Middle frontal gyrus (tissue), 1 donor: ENCODE results near the gene OR2AT4.
"Not testable (repeated sequence)": the region's sequence is repeated elsewhere in the genome, so short reads cannot be mapped to it uniquely, and the experiment has no call there.

Source experiments
- DNase-seq: peaks from one replicate; pipeline ENCODE4 v3.0.0-alpha.2; 2015; ENCODE audit warnings: low spot score; ENCODE audit errors: extremely low spot score

The OR2AT4 gene

DNA sequence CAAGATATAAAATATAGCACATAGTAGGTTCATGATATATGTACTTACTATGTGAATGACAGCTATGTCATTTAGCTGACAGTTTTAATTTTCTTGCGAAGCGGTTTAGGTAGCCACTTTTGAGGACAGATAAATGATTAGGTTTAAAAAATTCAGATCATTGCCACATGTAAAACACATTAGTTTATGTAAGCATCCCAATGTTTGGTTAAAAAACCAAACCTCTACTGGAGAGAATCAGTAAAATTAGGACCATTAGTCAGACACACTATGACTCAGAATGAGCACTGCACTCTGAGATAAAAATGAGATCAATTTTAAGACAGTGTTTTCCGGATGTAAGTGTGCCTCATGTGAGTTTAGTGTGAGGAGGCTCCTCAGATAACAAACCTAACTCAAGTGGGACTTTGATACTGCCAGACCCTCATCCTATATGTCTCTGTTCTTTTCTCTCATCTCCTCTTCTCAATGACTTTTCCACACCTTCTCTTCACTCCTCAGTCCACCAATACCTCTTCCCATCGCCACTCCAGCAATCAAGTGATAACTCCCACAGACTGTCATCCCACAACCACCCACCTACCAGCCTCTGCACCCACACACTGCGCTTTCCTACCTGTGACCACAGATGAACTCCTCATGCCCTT is 6.8 kb upstream of the OR2AT4 start:
- no peak for DNase-seq

DNA sequence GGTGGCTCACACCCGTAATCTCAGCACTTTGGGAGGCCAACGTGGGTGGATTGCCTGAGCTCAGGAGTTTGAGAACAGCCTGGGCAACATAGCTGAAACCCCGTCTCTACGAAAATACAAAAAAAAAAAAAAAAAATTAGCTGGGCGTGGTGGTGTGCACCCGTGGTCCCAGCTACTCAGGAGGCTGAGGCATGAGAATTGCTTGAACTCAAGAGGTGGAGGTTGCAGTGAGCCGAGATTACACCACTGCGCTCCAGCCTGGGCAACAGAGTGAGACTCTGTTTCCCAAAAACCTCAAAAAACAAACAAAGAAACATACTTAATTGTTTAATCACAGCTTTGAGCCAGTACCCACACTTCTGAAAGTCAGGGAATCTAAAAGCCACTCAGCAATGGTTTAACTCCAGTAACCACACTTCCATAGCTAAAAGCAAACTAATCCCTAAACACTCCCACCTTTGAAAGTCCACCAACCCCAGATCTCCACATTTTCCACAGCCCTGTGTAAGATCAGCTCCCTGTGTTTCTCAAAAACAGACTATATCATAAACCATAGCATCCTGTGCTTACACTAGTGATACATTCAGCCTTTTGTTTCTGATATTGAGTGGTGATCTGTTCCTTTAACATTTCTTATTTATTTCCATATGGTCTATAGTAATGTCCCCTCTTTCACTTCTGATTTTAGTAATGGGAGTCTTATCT is 4.9 kb upstream of the OR2AT4 start:
- no peak for DNase-seq

DNA sequence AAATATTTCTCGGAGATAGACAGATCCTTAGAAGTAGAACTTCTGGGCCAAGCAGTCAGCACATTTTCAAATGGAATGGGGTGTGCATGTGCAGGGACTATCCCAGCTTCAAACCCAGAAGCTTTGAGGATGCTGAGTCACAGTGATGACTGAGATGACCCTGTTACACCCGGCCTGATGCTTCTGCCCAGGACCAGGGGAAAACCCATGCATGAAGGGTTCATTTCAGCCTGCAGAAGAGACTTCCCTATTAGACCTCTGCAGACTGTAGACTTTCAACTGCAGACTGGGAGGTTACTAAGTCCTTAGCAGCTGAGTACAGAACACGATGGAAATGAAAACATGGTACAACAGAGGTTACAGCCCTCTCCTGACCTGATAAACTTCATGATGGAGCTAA is 3.6 kb upstream of the OR2AT4 start:
- no peak for DNase-seq

DNA sequence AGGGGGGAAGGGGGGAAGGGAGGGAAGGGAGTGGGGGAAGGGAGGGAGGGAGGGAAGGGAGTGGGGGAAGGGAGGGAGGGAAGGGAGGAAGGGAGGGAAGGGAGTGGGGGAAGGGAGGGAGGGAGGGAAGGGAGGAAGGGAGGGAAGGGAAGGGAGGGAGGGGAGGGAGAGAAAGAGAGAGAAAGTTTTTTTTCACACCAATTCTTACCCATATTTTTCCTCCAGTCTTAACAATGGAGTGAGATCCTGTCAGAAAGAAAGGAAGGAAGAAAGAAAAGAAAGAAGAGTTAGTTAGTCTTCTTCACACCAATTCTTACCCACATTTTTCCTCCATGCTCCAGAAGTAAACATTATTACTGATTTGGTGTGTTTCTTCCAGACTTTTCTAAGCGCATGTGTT is 3.0 kb upstream of the OR2AT4 start:
- DNase-seq = no peak

DNA sequence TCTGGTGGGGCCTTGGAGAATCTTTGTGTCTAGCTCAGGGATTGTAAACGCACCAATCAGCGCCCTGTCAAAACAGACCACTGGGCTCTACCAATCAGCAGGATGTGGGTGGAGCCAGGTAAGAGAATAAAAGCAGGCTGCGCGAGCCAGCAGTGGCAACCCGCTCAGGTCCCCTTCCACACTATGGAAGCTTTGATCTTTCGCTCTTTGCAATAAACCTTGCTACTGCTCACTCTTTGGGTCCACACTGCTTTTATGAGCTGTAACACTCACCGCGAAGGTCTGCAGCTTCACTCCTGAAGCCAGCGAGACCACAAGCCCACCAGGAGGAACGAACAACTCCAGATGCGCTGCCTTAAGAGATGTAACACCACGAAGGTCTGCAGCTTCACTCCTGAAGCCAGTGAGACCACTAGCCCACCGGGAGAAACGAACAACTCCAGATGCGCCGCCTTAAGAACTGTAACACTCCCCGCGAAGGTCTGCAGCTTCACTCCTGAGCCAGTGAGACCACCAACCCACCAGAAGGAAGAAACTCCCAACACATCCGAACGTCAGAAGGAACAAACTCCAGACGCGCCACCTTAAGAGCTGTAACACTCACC is 2.3 kb upstream of the OR2AT4 start:
- DNase-seq = not testable (repeated sequence)

DNA sequence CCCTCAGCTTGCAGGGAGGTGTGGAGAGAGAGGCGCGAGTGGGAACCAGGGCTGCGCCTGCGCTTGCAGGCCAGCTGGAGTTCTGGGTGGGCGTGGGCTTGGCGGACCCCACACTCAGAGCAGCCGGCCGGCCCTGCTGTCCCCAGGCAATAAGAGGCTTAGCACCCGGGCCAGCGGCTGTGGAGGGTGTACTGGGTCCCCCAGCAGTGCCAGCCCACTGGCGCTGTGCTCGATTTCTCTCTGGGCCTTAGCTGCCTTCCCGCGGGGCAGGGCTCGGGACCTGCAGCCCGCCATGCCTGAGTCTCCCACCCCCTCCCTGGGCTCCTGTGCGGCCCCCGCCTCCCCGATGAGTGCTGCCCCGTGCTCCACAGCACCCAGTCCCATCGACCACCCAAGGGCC is 1.5 kb upstream of the OR2AT4 start:
- DNase-seq = not testable (repeated sequence)

DNA sequence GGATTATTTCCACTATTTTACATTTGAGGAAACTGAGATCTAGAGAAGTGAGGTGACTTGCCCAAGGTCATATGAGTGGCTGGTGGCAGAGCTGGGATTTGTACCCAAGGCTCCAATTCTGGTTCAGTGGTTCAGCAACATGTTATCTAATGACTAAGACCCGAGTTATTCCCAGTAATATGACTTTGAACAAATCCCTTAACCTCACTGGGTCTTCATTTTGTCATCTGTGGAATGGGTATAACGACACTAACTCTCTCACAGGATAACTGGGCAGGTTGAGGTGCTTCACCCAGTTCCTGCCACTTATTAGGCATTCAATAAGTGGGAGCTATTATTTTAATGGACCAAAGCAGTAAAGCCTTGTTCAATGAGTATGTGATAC is 489 bp upstream of the OR2AT4 start:
- no peak for DNase-seq

DNA sequence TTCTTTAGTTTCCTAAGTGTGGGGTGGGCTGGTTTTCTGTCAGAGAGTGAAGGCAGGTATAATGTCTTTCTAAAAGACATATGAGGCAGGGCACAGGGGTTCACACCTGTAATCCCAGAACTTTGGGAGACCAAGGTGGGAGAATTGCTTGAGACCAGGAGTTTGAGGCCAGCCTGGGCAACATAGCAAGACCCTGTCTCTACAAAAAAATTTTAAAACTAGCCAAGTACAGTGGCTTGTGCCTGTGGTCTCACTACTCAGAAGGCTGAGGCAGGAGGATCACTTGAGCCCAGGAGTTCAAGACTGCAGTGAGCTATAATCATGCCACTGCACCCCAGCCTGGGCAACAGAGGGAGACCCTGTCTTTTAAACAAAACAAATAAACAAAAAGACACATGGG is 2.3 kb downstream of the OR2AT4 start:
- DNase-seq = not testable (repeated sequence)

DNA sequence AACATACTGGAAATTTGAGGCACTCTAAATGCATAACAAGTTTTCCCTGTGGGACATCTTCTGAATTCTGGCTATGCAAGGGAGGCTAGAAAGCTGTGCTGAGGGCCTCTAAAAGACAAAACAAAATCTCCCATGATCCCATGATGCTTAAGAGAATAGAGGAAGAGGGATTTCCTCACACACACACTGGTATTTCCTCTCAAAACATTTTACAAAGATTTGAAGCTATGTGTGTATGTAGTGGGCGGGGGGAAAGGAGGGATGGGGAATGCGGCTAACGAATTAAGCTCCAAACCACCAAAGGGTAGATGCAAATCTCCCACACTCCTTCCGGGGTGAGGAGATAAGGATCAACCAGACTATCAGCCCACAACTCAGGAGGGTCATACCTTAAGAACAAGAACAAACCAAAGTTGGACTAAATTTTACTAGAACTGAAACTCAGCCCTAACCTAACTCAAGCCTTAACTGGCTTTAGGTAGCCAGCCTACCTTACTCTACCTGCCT is 6.0 kb downstream of the OR2AT4 start:
- DNase-seq = no peak

DNA sequence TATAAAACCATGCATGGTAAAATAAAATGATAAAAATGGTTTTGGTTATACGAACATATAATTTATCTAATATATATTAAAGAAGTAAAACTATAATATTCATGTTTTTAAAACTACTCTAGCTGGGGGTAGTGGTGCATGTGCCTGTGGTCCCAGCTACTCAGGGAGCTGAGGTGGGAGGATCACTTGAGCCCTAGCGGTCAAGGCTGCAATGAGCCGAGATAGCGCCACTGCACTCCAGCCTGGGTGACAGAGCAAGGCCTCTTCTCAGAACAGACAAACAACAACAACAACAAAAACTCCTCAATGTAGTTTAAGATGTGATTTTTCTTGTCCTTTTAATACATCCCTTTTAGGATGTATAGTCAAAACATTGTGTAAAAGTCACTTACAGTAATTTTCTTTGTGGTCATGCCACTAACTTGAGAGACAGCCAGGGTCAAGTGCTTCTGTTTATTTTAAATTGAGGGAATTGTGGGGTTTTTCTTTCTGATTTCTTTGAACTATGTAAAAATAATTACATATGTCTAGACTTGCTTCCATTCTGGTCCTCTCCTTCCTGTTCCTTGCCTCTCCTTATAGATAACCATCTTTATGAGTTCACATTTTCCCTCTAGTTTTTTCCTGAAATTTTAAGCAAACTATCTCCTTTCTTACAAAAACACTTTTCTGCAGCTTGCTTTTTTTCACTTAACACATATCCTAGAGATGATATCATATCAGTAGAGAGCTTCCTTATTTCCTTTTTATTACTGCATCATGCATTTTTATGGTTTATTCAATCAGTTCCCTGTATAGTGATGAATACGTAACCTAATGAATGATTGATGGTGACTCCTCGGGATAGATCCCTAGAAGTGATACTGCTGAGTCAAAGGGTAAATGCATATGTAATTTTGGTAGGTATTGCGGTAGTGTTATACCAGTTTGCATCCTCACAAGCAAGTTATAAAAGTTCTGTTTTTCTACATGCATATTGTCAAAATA is 9.1 kb downstream of the OR2AT4 start:
- no peak for DNase-seq

DNA sequence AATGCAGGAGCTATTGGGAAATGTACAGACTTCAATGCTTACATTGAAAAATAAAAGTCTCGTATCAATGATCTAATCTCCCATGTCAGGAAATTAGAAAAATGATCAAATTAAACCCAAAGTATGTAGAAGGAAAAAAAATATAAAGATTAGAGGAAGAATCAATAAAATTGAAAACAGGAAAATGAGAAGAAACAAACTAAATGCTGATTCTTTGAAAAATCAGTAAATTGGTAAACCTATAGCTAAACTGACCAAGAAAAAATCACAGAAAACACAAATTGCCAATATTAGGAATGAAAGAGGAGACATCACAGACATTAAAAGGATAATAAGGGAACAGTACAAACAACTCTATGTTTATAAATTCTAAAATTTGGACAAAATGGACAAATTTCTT is 11.8 kb downstream of the OR2AT4 start:
- DNase-seq = no peak

DNA sequence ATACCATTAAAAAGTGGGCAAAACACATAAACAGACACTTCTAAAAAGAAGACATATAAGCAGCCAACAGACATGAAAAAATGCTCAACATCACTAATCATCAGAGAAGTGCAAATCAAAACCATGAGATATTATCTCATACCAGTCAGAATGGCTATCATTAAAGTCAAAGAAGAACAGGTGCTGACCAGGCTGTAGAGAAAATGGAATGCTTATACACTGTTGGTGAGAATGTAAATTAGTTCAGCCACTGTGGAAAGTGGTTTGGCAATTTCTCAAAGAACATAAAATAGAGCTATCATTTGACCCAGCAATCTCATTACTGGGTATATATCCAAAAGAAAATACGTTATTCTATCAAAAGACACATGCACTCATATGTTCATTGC is 13.5 kb downstream of the OR2AT4 start:
- DNase-seq = no peak

DNA sequence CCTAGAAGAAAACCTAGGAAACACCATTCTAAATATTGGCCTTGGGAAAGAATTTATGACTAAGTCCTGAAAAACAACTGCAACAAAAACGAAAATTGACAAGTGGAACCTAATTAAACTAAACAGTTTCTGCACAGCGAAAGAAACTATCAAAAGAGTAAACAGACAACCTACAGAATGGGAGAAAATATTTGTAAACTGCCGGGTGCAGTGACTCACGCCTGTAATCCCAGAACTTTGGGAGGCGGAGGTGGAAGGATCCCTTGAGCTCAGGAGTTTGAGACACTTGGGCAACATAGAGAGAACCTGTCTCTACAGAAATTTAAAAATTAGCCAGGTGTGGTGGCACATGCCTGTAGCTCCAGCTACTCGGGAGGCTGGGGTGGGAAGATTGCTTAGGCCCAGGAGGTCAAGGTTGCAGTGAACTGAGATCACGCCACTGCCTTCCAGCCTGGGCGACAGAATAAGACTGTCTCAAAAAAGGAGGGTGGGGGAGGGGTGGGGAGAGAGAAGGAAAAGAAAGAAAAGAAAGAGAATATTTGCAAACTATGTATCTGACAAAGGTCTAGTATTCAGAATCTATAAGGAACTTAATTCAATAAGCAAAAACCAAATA is 14.0 kb downstream of the OR2AT4 start:
- DNase-seq = no peak

DNA sequence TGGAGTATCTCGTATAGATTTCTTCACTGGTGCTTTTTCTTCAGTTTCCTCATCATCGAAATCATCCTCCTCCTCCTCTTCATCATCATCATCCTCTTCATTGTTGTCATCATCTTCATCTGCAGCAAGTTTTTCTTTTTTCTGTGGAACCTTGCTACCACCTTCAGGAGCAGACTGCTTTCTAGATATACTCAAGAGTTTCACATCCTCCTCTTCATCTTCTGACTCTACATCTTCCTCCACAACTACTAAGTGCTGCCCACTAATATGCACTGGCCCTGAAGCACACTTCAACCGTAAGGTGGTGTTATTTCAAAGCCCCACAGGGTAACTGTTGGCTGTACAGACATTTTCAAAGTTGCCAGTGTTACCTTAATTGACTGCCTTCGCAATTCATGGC is 17.1 kb downstream of the OR2AT4 start:
- no peak for DNase-seq

DNA sequence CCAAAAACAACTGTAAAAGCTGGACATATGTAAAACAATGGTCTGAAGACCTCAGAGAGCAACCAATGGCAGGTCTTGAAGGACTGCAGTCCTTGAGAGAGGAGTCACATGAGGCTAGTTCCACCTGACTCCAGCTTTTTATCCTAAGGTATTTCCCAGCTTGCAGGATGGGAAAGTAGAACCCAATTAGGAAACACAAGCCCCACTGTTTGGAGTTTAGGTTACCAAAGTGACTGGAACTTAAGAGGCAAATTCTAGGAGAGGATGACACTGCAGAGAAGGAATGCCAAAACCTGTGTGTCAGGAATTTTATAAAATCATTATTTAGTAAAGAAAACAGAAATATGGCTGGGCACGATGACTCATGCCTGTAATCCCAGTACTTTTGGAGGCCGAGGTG is 18.4 kb downstream of the OR2AT4 start:
- DNase-seq = no peak

DNA sequence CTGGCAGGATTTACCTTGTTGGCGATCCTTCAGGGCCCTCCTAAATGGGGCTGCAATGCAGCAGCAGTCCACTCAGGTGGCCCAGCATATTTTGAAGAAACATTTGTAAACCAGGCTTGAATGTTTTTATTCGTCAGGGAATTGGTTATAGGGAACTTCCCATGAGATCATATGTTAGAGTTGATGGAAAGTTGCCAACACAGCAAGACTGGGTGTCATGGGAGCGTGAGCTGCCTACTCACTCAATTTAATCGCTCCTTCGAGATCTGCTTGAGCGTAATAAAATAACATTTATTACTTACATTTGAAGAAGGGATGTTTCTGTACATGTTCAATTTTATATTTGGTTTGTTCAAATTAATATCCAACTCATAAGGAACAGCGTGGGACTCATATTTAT is 19.4 kb downstream of the OR2AT4 start:
- DNase-seq = no peak

DNA sequence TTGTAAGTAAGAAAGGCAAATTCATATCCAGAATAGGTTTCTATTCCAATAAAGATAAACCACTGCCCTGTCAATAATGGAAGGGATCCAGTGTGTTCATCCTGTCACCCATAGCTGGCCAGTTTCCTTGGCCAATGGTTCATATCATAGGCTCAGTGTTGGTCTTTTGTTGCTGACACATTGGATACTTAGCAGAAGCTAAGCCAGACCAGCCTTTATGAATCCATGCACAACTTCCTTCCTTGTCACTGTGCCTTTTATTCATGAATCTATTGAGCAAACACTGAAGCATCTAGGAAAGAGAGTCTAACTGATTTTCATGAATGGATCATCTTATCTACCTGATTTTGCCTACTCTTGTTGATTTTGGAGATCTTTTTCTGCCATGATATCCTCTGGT is 20.0 kb downstream of the OR2AT4 start:
- DNase-seq = no peak

DNA sequence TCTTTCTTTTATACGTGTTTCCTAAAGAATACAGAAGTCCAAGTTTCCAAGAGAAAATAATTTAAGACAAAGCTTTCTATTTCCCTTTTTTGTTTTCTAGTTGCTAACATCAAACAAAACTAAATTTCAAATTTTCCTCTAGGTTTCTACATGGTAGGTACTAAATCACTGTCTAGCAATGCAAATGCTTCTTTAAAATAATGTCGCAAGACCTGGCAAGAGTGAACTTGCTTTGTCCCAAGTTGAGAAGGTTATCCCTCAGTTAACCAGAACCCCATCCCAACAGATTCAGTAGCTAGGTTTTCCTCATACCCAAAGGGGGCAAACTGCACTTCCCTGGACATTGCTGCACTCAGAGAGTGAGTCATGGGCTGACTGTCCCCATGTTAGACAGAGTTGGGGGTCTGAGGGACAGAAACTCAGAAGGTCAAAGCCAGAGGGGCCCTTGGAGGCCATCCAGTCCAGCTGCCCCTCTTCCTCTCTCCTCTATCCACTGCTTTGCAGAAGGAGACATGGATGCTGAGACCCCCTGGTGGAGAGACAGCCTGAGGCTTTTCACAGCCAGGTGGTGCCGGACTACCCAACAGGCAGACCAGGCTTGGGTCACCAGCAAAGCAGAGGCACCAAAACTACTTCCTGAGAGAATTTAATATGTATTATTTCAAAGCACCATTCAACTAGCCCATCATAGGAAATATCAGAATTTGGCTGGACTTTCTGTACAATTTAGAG is 23.1 kb downstream of the OR2AT4 start:
- no peak for DNase-seq

DNA sequence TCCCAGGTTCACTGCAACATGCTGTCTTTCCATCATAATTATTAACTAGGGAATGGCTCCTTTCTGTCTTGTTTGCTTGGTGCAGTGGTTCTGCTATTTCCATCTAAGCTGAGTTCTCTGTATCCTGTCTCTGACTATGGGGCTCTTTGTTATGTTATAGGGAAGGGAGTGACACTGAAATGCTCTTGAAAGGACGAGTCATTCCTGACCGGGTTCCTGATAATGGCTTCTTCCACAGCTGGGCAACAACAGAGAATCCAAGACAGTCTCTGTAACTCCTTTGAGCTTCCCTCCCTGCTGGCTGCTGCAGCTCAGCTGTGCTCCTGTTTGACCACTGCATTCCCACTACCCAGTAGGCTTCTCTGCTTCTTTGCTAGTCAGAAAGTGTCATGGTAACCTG is 24.1 kb downstream of the OR2AT4 start:
- no peak for DNase-seq

DNA sequence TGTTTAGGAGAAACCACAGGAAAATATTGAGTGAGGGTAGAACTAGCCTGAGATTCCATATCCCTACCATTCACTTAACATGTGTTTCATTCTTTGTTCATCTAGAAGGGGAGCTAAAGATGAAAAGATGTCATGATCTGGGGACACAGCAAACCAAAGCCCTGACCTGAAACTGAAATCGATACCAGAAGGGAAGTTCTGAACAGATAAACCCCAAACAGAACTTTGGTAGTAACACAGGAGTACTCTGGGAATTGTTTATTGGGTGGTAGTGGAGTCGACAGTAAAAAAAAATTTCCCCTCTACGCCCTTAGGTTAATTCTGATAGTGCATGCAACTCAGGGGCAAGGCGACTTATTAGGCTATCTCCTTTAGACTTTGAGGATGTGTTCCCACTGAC is 27.2 kb downstream of the OR2AT4 start:
- DNase-seq = no peak
